GM12878 (cell line): ENCODE results near the gene ADCY7. TPM values are rescaled to one million over a fixed set of nuclear protein-coding genes. Genes with fewer than 3 reads are reported as not detected.

ENCODE experiments used
- ATAC-seq: fragments of 200-7000 bp; cut with Tn5 transposase; 3 replicates; pipeline ENCODE4 v1.9.1; 2020; ENCODE audit warnings: mild to moderate bottlenecking, moderate library complexity
- BruUV-seq: library from RNA; stranded (reverse); fragments of 400-500 nt; replicated peaks from 2 replicates; lab custom pipeline; 2021; lab: Mats Ljungman, UMichigan
- CTCF ChIA-PET: fragments of 300-600 bp; sonication (Branson Sonifier 250); formaldehyde crosslinking; extraction: SDS; loops from one replicate; lab custom pipeline; 2021; ENCODE audit warnings: inconsistent platforms; lab: Yijun Ruan, JAX
- POLR2A ChIA-PET: fragments of 350-600 bp; formaldehyde crosslinking; extraction: SDS; loops from one replicate; lab custom pipeline; 2021; ENCODE audit warnings: inconsistent platforms; lab: Charles Lee
- RAD21 ChIA-PET: fragments of 300-600 bp; sonication (Branson Sonifier 250); formaldehyde crosslinking; loops from one replicate; lab custom pipeline; 2023; ENCODE audit warnings: antibody characterized with exemption; ENCODE audit not compliant: unreplicated experiment; lab: Charles Lee
- SMC1A ChIA-PET: fragments of 300-600 bp; sonication (Branson Sonifier 250); formaldehyde crosslinking; loops from one replicate; lab custom pipeline; 2023; ENCODE audit not compliant: unreplicated experiment, uncharacterized antibody; lab: Charles Lee
- DNase-seq: peaks from one replicate; pipeline ENCODE4 v3.0.0-alpha.2; 2011; ENCODE audit warnings: low read depth, low spot score
- FAIRE-seq: peaks from 3 replicates; lab custom pipeline; 2011; peaks lifted over from hg19 to GRCh38; lab: Jason Lieb, UNC
- H2AFZ ChIP-seq: 2 replicates; pipeline ENCODE4 v1.6.0; 2011; ENCODE audit warnings: low read depth, low read length, control low read depth; ENCODE audit not compliant: control insufficient read depth
- H3K27ac ChIP-seq: 2 replicates; pipeline ENCODE4 v1.5.1; 2011; ENCODE audit warnings: control low read depth; ENCODE audit not compliant: control insufficient read depth, insufficient read depth
- H3K27me3 ChIP-seq, 2 experiments: replicated peaks in 1 of 2; 2 replicates each; pipeline versions ENCODE4 v1.6.0 to v1.6.1; 2011; ENCODE audit warnings: low read length in 1 of 2; ENCODE audit not compliant: control insufficient read depth in 2 of 2, insufficient read depth in 2 of 2
- H3K36me3 ChIP-seq, 2 experiments: 2 replicates each; pipeline ENCODE4 v1.5.1; 2011; ENCODE audit warnings: low read length in 1 of 2; ENCODE audit not compliant: control insufficient read depth in 2 of 2, insufficient read depth in 2 of 2
- H3K4me1 ChIP-seq: 2 replicates; pipeline ENCODE4 v1.6.1; 2011; ENCODE audit warnings: mild to moderate bottlenecking, low read length, moderate library complexity, mixed read lengths; ENCODE audit not compliant: control insufficient read depth, insufficient read depth
- H3K4me2 ChIP-seq: 2 replicates; pipeline ENCODE4 v1.6.0; 2011; ENCODE audit warnings: control low read depth; ENCODE audit not compliant: control insufficient read depth, insufficient read depth
- H3K4me3 ChIP-seq: fragments of 200-600 bp; sonication (generic); 2 replicates; pipeline ENCODE4 v1.5.1; 2016
- H3K79me2 ChIP-seq: 2 replicates; pipeline ENCODE4 v1.6.0; 2011; ENCODE audit warnings: low read length; ENCODE audit not compliant: control insufficient read depth, insufficient read depth
- H3K9ac ChIP-seq: 2 replicates; pipeline ENCODE4 v1.8.0; 2011; ENCODE audit warnings: low read length, control low read depth, mixed read lengths; ENCODE audit not compliant: control insufficient read depth, insufficient read depth
- H3K9me3 ChIP-seq: replicated peaks from 3 replicates; pipeline ENCODE4 v1.5.1; 2011; ENCODE audit warnings: mild to moderate bottlenecking, low read length; ENCODE audit not compliant: control insufficient read depth, insufficient read depth
- H4K20me1 ChIP-seq: 2 replicates; pipeline ENCODE4 v1.6.0; 2011; ENCODE audit not compliant: control insufficient read depth, insufficient read depth
- CUX1 ChIP-seq: IDR thresholded peaks from 2 replicates; pipeline ENCODE4 v1.6.1; 2012; ENCODE audit warnings: improper control_type of control experiment, low read depth, low read length; ENCODE audit not compliant: insufficient replicate concordance
- SMC3 ChIP-seq: IDR thresholded peaks from 2 replicates; pipeline ENCODE4 v1.6.1; 2011; ENCODE audit warnings: low read length, improper control_type of control experiment, borderline replicate concordance
- SPI1 ChIP-seq: IDR thresholded peaks from 2 replicates; pipeline ENCODE4 v1.6.1; 2011; ENCODE audit warnings: low read depth, mild to moderate bottlenecking, low read length, moderate library complexity, borderline replicate concordance; ENCODE audit not compliant: insufficient read depth
- TAF1 ChIP-seq: IDR thresholded peaks from 2 replicates; pipeline ENCODE4 v1.6.1; 2011; ENCODE audit warnings: mild to moderate bottlenecking, low read depth, low read length, borderline replicate concordance
- YY1 ChIP-seq: IDR thresholded peaks from 2 replicates; pipeline ENCODE4 v1.6.1; 2011; ENCODE audit warnings: low read depth, mild to moderate bottlenecking, low read length
- WGBS: methylation state at CpG from one replicate; pipeline ENCODE4 v1.1.6; 2016; ENCODE audit warnings: low lambda C conversion rate; ENCODE audit not compliant: insufficient replicate concordance, insufficient coverage; ENCODE audit errors: missing lambda C conversion rate; 5-methylcytosine and 5-hydroxymethylcytosine counted together
- in situ Hi-C: fragments of 300-500 bp; cut with MboI; formaldehyde crosslinking; loops from 9 replicates; pipeline ENCODE4 v1.14.3; 2018; ENCODE audit warnings: mixed read lengths
- intact Hi-C: fragments of 100-400 bp; cut with micrococcal nuclease; formaldehyde crosslinking; loops from one replicate; pipeline ENCODE4 v1.14.2; 2022; ENCODE audit not compliant: unreplicated experiment
- polyA plus RNA-seq, 11 experiments: library from polyadenylated mRNA; depleted of rRNA in 4 of 11; unstranded in 6 of 11; stranded (reverse) in 5 of 11; fragments of >200 nt; fragmentation: Nextera tagmentation in 4 of 11; fragmentation: Illumina TruSeq in 1 of 11; extraction: Ambion mirVana in 4 of 11; extraction: Trizol in 1 of 11; gene quantifications; 1 replicate in 1 of 11; 2 replicates in 10 of 11; pipeline versions ENCODE4 v1.2.1 to v1.2.3, GENCODE V29; 2011 to 2016; ENCODE audit warnings: inconsistent platforms in 2 of 11, missing spikeins in 2 of 11, low read depth in 1 of 11
- total RNA-seq, 4 experiments: library from RNA; depleted of rRNA in 3 of 4; stranded (reverse); fragments of >200 nt in 3 of 4; fragmentation: Illumina TruSeq in 1 of 4; extraction: Trizol in 1 of 4; gene quantifications; 2 replicates each; pipeline versions ENCODE4 v1.2.1 to v1.2.3, GENCODE V29; 2013 to 2021

ADCY7 gene
- total and polyA plus RNA-seq, 10 of the 15 experiments (the other 5 are each of a cell fraction or from before 2014, with no cell fraction given): 1.2 to 87.9 (median 24.4) TPM

- ChIA-PET POLR2A (interaction anchor here (0.6 kb wide), 2 partner anchors 35 to 112 kb away, joined by 3 read pairs; no protein-coding TSS in a partner anchor), CTCF (interaction anchor here (0.9 to 1.3 kb wide), 4 partner anchors 10 to 231 kb away, joined by 3 to 4 read pairs (median 3); partner anchors contain the start of gene CNEP1R1), RAD21 (no interaction called here), SMC1A (interaction anchor here (0.6 to 1.6 kb wide), 5 partner anchors 11 to 187 kb away, joined by 3 to 4 read pairs (median 3); no protein-coding TSS in a partner anchor)
- Histone ChIP-seq H3K4me3 (no peak overlapping the region), H3K27me3 (no peaks in the 10 kb centered on the region), H3K27ac (no peak overlapping the region), H3K4me2 (no peak overlapping the region), H3K4me1 (no peaks in the 10 kb centered on the region), H3K36me3 (no peaks in the 10 kb centered on the region), H3K9me3 (no peaks in the 10 kb centered on the region; the same call in 2 of the 3 replicates), H2AFZ (no peak overlapping the region), H3K79me2 (no peaks in the 10 kb centered on the region), H3K9ac (no peak overlapping the region), H4K20me1 (no peaks in the 10 kb centered on the region)
- intact Hi-C loops (no loop called here), in situ Hi-C loops (no loop called here)
- BruUV-seq: no TSS peak
- TF ChIP-seq SPI1 (no peak), CUX1 (no peak), TAF1 (no peak), YY1 (no peak), SMC3 (no peak)
- DNase-seq (no peak), FAIRE-seq (no peak), ATAC-seq (no peak)
- WGBS: 12% methylated on average over 2 of the region's 2 CpGs
Observed at GRCh38 chr16:50255538-50255937, 10.8 kb upstream of the ADCY7 start.
